Vagina (tissue), 2 donors: Measurements from ENCODE around the gene JPH2.

Source experiments
- CTCF ChIP-seq, 3 experiments: fragments of 450-650 bp in 2 of 3; fragments of 200-600 bp in 1 of 3; sonication (generic) in 1 of 3; IDR thresholded peaks; one replicate each; pipeline ENCODE4 v1.5.1; 2017 to 2019; ENCODE audit warnings: antibody characterized with exemption in 3 of 3, mild to moderate bottlenecking in 2 of 3, moderate library complexity in 2 of 3
- POLR2A ChIP-seq, 2 donors: fragments of 450-650 bp; IDR thresholded peaks; one replicate each; pipeline ENCODE4 v1.6.1; 2017; ENCODE audit warnings: antibody characterized with exemption in 2 of 2, mild to moderate bottlenecking in 2 of 2, moderate library complexity in 2 of 2

- no peak for TF ChIP-seq CTCF (IDR thresholded peaks at IDR 0.05)
- no peak for TF ChIP-seq POLR2A (IDR thresholded peaks at IDR 0.05)
These were observed 46.5 kb upstream of the JPH2 start for GRCh38 chr20:44233436-44234016.
